ENCODE measurements around the gene DIAPH1. TPM values are rescaled to one million over a fixed set of nuclear protein-coding genes. Genes with fewer than 3 reads are reported as not detected.

The DIAPH1 gene
- total RNA-seq, 1 donor from 2014 or later: 44.1 TPM

DNA sequence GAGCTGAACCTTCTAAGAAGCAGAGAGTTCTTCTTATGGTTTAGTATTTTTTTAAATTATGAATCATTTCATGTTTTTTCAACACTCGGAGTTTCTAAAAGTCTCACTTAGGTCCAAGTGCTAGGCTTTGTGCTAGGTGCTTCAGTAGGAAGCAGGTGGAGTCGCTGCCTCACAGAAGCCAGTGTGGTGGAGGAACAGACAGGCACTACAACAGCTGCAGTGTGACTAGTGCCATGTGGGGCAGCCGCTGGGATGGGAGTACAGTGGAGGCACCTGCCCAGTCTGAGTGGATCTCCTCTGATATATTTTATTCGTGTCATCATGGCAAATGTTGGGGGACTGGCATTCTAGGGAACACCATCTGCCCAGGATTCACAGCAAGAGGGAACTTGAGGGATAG is 114.6 kb downstream of the DIAPH1 start:
- peaks cover 8% of the 10 kb centered on the region for H3K36me3 Mint-ChIP-seq (ENCODE audit: low read depth)
- no peaks in the 10 kb centered on the region for H3K27me3 Mint-ChIP-seq (ENCODE audit: low read depth)
- H3K4me3 Mint-ChIP-seq (ENCODE audit: unreplicated experiment): no peak overlapping the region
- DNase-seq (ENCODE audit: low spot score): no peak
- peak overlapping the region; percentile 32 for H3K27ac Mint-ChIP-seq (ENCODE audit: unreplicated experiment)
- TF ChIP-seq, protein P1, sequence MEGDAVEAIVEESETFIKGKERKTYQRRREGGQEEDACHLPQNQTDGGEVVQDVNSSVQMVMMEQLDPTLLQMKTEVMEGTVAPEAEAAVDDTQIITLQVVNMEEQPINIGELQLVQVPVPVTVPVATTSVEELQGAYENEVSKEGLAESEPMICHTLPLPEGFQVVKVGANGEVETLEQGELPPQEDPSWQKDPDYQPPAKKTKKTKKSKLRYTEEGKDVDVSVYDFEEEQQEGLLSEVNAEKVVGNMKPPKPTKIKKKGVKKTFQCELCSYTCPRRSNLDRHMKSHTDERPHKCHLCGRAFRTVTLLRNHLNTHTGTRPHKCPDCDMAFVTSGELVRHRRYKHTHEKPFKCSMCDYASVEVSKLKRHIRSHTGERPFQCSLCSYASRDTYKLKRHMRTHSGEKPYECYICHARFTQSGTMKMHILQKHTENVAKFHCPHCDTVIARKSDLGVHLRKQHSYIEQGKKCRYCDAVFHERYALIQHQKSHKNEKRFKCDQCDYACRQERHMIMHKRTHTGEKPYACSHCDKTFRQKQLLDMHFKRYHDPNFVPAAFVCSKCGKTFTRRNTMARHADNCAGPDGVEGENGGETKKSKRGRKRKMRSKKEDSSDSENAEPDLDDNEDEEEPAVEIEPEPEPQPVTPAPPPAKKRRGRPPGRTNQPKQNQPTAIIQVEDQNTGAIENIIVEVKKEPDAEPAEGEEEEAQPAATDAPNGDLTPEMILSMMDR (IDR thresholded peaks at IDR 0.05): no peak
- peaks cover 41% of the 10 kb centered on the region for H3K4me1 Mint-ChIP-seq (ENCODE audit: low read depth)
- no peaks in the 10 kb centered on the region for H3K9me3 Mint-ChIP-seq (ENCODE audit: low read depth)

DNA sequence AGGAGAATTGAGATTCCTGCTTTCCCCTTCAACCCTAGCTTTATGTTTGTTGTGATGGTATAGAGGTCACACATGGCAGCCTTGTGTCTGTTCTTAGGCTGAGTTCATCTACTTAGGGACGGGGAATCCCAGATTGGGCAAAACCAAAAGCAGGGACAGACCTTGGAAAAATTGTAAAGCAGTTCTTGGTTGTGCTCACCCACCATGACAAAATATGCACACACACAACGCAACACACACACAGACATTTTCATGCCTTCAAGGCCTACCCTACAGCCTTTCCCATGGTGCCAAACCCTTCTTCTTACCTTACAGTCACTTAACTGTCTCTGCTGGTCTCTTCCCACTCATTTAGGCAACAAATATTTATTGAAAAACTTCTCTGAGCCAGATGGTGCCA is 115.1 kb downstream of the DIAPH1 start:
- DNase-seq (ENCODE audit: low spot score): no peak
- Mint-ChIP-seq H3K36me3 (ENCODE audit: low read depth) (peaks cover 8% of the 10 kb centered on the region), H3K4me1 (ENCODE audit: low read depth) (peaks cover 36% of the 10 kb centered on the region), H3K9me3 (ENCODE audit: low read depth) (no peaks in the 10 kb centered on the region), H3K27ac (ENCODE audit: unreplicated experiment) (no peak overlapping the region), H3K27me3 (ENCODE audit: low read depth) (no peaks in the 10 kb centered on the region), H3K4me3 (ENCODE audit: unreplicated experiment) (no peak overlapping the region)
- TF ChIP-seq, protein P1 (IDR thresholded peaks at IDR 0.05): no peak

DNA sequence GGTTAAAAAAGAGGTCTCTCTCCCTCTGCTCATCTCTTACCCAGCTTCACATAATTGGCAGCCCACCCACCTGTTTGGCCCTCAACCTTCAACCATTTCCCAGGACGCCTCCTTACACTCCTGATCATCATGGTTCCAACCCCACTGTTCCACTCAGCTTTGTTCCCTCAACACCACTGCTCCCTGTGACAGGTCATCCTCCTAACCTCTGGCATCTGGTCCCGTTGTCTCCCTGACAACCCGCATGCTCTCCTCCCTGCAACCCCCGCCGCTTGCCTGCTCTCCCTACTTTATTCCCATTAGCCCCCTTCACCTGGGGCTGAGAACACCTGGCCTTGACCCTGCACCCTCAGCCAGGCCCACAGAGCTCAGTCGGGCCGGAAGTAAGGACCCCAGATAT is 117.0 kb downstream of the DIAPH1 start:
- TF ChIP-seq, protein P1 (IDR thresholded peaks at IDR 0.05): no peak
- H3K27ac Mint-ChIP-seq (ENCODE audit: unreplicated experiment): peak overlapping the region; percentile 37
- peaks cover 22% of the 10 kb centered on the region for H3K4me1 Mint-ChIP-seq (ENCODE audit: low read depth)
- DNase-seq (ENCODE audit: low spot score): no peak
- H3K27me3 Mint-ChIP-seq (ENCODE audit: low read depth): no peaks in the 10 kb centered on the region
- H3K4me3 Mint-ChIP-seq (ENCODE audit: unreplicated experiment): no peak overlapping the region
- H3K9me3 Mint-ChIP-seq (ENCODE audit: low read depth): no peaks in the 10 kb centered on the region
- H3K36me3 Mint-ChIP-seq (ENCODE audit: low read depth): peaks cover 13% of the 10 kb centered on the region

DNA sequence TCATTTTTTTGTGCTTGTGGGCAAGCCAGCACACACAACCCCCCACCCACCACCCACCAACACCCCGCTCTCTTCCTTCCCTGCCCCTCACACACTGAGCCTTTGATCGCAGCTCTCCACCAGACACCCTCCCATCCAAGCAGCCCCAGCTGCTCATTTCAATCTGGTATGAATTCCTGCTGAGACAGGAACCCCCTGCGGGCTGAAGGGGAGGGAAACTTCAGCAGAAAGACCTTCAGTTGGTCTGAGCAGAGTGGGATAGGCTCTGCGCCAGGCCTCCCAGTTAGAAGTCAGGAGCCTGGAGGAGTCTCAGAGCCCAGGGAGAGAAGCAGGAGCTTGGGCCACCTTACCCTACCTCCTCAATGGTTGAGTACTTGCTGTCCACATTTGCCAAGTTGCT is 122.8 kb downstream of the DIAPH1 start:
- peak; percentile 72 for DNase-seq (ENCODE audit: low spot score)
- peak overlapping the region; percentile 38 for H3K4me3 Mint-ChIP-seq (ENCODE audit: unreplicated experiment)
- no peaks in the 10 kb centered on the region for H3K27me3 Mint-ChIP-seq (ENCODE audit: low read depth)
- peaks cover 6% of the 10 kb centered on the region for H3K36me3 Mint-ChIP-seq (ENCODE audit: low read depth)
- H3K27ac Mint-ChIP-seq (ENCODE audit: unreplicated experiment): peak overlapping the region; percentile 86
- TF ChIP-seq, protein P1 (IDR thresholded peaks at IDR 0.05): no peak
- no peaks in the 10 kb centered on the region for H3K9me3 Mint-ChIP-seq (ENCODE audit: low read depth)
- peaks cover 45% of the 10 kb centered on the region for H3K4me1 Mint-ChIP-seq (ENCODE audit: low read depth)

DNA sequence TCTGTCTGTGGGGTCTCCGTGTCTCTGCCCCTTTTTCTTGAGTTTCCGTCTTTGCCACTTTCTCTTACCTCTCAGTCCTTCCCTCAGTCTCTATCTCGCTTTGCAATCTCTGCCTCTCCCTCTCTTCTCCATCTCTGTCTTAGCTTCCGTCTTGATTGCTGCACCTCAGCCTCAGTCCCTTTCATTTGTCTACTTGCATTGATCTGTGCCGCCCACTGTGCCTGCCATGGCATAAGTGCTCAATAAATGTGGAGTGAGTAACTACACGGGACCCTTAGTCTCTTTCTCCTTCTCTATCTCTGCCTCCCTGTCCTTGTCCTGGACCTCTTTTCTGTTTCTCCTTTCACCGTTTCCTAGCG is 123.4 kb downstream of the DIAPH1 start:
- TF ChIP-seq, protein P1 (IDR thresholded peaks at IDR 0.05): no peak
- no peak for DNase-seq (ENCODE audit: low spot score)
- Mint-ChIP-seq H3K36me3 (ENCODE audit: low read depth) (peaks cover 9% of the 10 kb centered on the region), H3K4me3 (ENCODE audit: unreplicated experiment) (peak overlapping the region; percentile 38), H3K27ac (ENCODE audit: unreplicated experiment) (peak overlapping the region; percentile 86), H3K27me3 (ENCODE audit: low read depth) (no peaks in the 10 kb centered on the region), H3K9me3 (ENCODE audit: low read depth) (no peaks in the 10 kb centered on the region), H3K4me1 (ENCODE audit: low read depth) (peaks cover 45% of the 10 kb centered on the region)
